GM19438 (cell line): Measurements from ENCODE around the gene SYT1.

Experiments
- ATAC-seq: cut with Tn5 transposase; IDR thresholded peaks from one replicate; pipeline ENCODE4 v1.9.1; 2021; ENCODE audit warnings: low read depth; ENCODE audit not compliant: unreplicated experiment

The SYT1 gene

DNA sequence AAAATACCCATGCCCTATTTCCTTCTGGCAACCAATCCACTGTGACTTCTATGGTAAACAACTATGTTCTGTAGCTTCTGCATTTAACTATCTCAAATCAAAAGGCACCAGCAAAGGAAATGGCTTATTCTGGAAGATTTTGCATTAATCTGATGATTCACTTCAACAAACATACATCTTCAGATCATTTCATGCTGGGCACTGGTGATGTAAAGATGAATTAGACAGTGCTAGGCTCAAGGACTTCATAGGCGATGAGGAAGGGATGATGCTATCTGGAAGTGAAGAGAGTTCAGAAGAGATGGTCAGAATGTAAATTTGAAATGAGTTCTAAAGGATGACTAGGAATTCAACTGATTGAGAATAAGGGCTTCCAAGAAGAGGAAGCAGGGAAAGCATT lies 462.9 kb downstream of the SYT1 start:
- ATAC-seq: no peak

DNA sequence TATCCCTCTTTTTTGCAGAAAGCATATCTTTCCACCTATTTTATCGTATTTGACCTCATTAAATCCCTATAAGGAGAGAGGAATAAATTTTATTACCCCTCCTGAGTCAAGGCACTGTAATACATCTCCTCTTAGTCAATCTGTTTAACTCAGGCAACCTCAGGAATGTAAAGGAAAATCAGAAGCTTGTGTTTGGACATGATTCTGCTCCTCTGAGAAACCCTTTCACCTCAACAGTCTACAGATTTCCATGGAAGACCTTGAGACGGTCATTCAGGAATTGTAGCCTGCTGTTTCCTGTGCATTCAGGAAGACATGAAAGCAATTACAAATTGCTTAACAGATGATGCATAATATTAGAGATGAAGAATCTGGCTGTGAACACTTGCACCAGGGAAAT lies 465.4 kb downstream of the SYT1 start:
- no peak for ATAC-seq

DNA sequence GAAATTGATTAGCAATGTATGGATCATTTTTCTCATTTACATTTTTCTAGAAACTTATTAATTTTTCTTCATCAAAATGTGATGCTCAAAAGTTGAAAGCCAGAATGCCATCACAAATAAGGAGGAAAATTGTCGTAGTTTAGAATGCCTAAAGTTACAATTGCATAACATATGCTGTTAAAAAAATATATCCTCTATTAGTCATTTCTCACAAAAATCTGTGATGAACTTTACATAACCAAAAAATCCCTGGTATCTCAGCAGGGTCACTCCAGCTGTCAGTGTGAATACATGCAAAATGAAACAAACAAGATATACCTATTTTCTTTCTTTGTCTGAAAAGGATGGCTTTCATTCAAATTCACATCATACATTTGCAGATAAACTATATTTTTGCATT lies 467.3 kb downstream of the SYT1 start:
- no peak for ATAC-seq

DNA sequence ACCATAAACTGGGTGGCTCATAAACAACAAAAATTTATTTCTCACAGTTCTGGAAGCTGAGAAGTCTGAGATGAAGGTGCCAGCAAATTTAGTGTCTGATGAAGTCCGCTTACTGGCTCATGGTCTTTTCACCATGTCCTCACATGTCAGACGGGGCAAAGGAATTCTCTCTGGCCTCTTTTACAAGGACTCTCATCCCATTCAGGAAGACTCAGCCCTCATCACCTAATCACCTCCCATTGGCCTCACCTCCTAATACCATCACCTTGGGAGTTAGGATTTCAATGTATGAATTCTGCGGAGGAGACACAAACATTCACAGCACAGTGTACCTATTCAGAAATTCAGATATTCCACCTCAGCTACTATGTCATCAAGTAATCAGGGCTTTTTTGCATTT lies 468.6 kb downstream of the SYT1 start:
- ATAC-seq: no peak

DNA sequence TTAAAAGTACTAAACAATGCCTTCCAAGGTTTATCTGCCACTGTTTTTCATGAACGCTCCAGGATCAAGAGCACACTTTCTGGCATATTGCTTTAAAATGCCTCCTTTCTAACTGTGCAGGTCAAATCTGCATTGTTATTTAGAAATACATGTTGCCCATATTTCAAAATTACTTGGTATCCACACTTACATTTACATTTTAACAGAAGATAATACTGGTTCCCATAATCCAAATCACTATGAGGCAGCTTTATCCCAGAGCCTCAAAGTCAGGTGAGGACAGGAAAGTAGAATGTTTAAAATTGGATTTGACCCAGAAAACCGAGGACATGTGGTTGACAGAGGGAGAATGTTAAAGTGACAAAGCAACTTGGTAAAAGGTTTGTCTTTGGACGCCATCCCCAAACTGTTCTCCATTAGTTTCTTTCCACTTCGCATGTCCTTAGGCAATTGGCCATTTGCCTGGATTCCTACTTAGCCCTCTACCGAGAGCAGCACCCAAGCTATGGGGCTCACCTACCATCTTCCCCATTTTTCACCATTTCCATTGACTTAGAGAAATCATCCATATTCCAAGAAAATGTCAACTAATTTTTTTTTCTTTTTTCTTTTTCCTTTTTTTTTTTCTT lies 473.2 kb downstream of the SYT1 start:
- ATAC-seq: no peak

DNA sequence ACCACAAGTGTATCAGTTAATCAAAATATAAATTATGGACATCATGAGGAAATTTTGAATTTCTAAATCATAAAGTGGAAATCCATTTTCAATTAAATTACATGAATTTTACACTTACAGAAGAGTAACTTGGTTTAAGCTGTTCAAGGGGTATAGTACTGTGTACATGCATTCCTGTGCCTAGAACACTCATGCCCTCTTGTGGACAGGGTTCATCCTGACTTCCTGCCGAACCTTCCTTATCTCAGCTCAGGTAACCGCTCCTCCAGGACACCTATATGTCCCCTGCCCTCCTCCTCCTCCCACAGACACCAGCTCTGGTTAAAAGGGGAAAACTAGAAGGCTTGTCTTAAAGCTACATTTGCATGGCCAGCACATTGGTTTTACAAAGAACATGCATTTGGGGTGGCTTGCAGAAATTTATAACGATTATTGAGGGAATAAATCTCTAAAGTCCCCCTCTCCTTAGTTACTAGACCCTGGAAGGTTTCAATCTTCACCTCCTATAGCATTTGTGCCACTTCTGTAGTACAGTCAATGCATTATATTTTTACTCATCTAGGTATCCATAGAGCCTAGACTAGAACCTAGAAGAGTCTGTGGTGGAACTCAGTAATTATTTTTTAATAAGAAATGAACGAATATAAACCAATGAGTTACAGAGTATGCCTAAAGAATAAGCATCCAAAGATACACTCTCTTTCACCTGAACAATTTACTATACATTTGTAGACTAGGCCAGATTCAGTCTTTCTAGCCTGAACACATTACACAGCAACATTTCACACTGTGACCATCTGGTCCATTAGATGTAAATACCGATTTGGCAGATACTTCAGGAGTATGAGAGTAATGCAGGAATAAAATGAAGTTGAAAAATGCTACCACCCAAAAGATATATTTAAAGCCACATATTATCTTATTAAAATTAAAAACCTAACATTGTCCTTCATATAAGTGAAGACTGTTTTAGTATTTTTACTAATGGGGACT lies 480.6 kb downstream of the SYT1 start:
- ATAC-seq: peak; percentile 89

DNA sequence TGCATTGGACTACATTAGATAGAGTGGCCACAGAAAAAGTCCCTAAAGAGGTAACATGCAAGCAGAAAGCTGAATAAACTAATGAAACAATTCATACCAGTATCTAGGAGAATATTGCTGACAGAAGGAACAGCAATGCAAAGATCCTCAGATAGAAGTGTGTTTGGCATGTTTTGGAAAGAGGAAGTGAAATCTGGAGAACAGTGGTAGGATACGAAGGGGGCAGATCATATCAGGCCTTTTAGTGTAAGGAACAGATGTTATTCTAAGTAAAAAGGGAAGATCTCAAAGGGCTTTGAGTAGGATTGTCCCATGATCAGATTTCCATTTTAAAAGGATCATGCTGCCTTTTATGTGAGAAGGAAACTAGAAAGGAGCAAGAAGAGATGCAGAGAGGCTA lies 483.3 kb downstream of the SYT1 start:
- no peak for ATAC-seq

DNA sequence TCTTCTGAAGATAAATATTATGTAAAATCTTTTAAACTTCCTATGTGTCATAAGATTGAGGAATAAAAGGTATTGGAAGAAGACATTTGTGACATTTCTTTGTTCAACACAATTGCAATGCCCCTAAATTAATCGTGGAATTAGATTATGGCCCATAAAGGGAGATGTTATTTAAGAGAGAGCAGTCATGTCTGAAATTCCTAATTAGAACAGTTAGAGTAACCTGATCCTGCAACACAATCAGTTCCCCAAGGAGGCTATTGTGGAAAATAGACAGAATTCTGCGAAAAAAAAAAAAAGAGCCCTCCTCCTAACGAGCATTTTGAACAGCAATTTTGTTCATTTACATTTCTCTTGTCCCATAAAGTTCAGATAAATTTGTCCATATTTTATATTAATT lies 486.7 kb downstream of the SYT1 start:
- no peak for ATAC-seq

DNA sequence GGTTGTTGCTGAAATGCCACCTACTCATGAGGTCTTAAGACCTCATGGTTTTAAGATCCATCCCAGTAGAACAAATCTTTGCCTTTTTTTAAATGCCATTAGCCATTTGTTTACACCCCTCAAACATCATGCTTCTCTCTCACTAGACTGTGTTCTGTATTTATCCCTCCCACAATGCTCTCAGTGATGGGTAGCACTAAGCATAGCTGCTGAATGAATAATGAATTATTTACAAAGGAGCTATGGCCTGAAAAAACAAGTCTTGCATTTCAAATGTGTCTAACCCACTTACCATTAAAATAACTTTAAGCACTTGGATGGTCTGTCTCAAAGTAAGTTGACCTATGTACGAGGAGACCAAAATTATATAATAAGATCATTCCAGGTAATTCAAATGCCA lies 491.6 kb downstream of the SYT1 start:
- no peak for ATAC-seq

DNA sequence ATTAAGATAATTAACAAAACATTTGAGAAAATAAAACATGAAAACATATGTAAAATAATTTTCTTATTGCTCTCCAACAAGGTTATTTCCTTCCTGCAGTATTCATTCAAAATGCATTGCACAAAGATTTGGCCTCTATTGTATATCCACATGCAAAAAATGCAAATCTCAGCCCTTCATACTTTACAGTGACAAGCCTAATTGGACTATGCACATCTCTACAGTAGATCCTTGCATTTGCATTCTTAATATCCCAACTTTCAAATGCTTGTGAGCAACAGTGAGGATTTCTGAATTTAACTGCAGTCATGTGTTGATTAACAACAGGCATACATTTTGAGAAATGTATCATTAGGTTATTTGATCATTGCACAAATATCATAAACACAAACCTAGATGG lies 492.5 kb downstream of the SYT1 start:
- ATAC-seq: no peak

DNA sequence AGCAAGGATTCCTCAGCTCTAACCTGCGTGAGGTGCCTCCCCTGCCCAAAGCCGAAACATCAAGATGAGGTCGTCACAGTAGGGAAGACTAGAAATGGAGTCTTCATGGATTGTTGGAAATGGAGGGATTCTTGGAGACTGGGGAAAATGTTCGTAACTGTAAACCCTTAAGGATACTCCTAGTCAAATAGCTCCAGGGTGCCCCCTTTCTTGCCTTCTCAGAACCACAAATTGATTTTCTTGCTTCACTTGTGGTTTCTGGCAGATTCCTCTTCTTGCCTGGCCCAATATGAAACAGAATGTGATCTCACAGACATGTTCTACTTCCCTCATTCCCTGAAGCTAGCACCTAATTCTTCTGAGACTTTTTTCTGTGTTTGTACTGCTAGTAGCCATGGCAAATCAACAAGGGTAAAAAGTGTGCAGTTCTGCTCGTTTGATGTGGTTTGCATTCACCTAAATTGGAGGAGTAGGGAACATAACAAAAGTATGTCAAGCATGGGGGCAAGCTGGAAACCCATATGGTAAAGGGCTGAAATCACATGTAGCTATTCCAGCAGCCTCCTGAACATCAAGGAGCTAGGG lies 494.2 kb downstream of the SYT1 start:
- ATAC-seq: no peak

DNA sequence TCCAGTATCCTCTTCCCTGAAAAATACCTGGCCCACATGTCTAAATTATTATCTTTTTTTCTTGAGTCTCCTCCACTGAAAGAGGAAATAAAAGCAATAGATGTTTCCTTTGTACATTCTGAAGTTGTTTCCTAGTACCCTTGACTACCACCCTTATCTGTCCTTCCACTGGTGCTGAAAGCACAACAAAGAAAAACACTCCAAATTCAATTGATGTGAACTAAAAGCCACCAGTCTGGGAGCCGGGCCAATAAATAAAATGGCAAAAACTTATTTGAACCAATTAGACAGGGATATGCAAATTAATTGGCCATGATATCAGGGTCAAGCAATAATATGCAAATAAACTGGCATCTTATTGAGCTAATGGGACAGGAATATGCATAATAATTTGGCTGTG lies 495.7 kb downstream of the SYT1 start:
- ATAC-seq: no peak

DNA sequence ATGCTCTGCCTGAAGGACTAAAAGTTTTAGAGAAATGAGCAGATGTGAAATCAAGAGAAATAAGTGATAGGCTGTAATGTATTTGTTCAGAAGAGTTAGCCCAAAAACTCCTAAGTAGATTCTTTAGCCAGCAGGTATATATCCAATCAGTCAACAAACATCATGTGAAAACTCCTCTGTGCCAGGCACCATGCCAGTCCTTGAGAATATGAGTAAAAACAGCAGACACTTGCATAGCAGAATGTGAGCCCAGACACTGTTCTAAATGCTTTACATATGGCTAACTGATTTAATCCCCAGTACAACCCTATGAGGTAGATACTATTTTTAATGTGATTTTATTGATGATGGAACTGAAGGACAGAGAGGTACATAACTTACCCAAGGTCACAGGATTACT lies 496.4 kb downstream of the SYT1 start:
- ATAC-seq: no peak

DNA sequence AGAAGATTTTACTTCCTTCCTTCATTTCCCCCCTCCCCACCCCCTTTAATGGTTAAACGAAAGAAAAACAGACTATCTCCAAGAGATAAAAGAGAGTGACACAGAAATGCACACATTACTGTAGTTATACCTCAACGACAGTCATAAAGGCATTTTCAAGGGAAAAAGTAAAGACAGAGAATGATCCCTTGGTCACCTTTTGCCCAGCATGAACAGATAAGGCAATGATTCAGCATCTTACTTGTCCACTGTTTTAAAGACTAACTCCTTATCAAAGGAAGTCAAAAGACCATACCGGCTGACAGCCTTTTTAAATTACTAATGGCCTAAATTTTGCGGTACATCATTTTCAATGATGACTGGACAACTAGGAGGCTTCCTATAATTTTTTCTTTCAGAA lies 499.6 kb downstream of the SYT1 start:
- ATAC-seq: no peak

DNA sequence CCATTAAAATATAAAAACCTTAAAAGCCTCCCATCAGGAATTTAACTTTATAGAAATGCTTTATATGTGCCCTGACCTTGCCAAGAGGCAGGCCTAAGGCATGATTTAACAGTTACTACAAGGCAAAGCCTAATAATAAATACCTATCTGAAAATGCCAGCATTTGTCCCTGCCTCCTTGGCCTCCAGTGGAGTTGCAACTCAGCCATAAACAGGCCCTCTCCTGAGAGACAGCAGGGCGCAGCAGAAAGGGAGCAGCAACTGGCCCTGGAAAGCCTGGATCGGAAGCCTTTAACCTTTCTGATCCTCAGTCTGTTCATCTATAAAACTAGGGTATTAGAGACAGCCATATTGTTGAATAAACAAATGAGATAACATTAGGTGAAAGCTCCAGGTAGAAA lies 501.8 kb downstream of the SYT1 start:
- no peak for ATAC-seq

DNA sequence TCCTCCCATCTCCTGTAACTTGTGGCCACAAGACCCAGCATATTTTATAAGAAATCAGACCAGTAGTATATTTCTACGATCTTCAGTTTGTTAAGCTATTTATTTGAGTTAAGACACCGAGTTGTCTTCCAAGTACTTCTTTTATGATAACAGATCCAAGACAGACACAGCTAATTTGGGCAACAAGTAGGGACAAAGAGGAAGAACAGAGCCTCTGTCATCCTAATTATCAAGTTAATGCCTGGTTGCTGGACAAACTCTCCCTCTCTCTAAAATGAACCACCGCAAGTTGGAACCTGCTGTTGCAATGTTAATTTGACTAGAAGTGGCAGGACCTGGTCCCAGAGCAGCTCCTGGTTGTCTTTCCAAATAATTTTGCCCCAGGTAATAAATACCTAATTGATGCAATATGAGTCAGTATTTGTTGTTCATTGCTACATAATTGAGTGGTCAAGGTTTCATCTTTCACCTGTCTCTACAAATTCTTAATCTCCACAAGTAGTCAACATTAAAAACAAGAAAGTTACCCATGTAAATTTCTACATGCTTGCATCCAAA lies 502.5 kb downstream of the SYT1 start:
- no peak for ATAC-seq

DNA sequence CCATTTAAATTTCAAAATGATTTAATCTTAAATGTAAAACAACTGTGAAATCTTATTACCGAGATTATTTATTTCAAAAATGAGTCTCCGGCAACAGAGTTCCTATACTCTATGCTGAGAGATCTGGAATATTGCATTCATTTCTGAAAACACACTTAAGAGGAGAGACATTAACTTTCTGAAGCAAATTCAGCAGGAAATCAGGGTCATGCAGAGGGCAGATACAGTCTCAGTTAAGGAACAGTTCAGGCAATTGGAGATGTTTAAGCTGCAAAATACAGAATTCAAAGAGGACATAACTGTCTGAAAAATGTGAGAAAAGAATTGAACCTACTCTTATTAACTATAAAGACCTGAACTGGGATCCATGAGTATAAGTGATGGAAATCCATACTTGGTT lies 505.4 kb downstream of the SYT1 start:
- no peak for ATAC-seq

DNA sequence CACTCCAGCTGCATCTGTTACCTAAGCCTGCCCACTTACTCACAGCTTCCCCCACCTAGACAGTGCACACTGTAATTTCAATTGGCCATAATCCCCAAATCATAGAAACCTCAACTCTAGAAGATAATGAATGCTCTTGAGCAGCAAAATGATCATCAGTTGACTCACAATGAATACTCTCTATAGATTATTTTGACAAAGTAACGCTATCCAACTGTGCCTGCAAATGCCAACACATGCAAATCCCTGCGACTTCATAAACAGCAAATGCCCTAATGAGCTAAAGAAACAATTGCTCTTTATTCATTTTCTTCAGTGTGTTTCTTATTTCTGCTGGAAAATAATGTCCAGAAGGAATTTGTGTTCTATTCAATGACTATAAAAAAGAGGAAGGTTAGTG lies 506.7 kb downstream of the SYT1 start:
- no peak for ATAC-seq

DNA sequence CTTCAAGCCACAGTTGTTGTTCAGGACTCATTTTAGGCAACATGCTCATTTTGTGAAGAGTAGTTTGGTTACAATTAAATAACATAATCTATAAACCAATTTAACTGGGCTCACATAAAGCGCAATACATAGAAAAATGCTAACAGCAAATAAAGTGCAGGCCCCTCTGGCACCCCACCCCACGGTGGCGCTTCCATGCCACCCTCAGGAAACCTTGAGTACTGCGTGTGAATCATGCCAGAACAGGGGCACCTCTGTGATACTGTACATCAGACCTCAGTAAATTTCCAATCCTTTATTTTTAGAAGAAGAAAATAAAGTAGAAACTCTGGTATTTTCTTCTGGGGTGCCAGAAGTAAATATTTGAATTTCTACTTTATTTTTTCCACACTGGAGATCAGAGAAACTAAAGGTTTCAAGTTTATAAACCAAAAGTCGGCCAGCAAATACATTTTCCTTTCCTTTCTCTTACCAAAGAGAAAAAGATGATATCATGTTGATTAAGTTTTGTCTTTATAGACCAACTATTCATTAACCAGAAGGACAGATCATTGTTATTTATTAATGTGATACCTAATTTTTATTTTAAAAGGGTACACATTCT lies 509.4 kb downstream of the SYT1 start:
- ATAC-seq: peak; percentile 79

DNA sequence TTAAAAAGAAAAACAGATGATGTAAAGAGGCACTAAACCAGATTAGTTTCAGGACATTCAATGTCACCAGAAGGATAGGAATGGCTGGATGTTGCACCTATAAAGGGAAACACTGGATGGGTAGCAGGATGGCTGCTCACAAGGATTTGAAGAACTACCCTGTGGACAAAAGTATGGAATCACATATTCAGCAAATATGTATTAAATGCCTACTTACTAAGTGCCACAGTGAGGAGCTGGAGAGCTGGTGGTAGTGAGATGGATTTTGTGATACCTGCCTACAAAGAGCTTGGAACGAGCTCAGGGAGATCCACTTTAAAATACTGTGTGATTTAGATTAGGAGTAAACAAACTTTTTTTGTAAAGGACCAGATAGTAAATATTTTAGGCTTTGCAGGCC lies 510.0 kb downstream of the SYT1 start:
- no peak for ATAC-seq

DNA sequence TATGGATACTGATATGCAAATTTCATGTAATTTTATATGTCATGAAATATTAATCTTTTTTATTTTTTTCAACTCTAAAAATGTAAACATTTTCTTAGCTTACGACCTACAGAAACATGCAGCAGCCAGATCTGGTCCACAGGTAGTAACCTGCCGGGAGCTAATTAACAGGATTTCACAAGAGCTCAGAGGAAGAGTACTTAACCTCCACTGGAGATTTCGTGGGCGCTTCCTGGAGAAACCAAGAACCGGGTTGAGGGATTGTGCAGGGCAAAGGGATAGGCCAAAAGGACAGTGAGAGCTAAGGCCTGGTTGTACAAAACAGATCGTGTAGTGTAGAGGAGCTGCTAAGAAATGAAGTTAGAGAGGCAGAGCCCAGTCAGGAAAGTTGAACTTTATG lies 510.5 kb downstream of the SYT1 start:
- ATAC-seq: no peak
